ENCODE measurements around the gene DNAAF6.
"Not testable (repeated sequence)": the region's sequence is repeated elsewhere in the genome, so short reads cannot be mapped to it uniquely, and the experiment has no call there.

Gene DNAAF6

DNA sequence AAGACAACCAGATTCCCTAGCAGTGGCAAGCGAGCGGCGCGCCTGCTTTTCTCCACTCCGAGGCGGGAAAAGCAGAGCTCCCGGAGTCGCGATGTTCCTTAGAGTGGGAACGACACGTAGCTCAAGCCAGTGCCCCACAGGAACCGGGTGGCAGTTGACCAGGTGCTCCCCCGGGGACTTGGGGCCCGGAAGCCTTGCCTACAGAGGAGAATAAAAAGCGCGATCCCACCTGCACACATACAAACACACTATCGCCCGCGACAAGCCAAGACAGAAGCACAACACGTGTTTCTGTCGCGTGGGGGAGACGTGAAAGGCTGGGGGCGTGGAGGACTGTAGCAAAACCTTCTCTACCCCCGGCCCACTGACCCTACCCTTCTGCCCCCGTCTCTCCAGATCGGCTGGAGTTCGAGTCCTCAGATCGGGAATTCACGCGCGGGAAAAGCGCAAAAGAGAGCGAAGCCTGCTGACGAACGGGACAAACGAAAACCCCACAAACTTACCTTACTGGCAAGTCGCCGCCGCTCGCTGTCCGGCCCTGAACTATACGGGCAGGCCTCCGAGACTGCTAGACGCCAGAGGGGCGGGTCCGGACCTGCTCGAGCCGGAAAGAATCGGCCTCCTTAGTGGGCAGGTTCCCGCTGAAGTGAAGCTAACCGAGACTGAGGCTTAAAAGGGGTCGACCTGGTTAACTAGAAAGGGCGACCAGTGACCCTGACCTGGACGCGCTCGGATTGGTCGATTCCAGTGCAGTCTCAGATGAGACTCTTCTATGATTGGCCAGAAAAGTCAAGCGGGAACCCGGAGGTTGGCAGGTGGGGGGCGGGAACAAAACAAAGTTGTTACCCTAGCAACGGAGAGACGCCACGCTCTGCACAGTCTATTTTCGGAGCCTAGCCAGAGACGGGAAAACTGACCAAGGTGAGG lies at the start of gene DNAAF6, which contains the start of gene NUP62CL:
DNAAF6 (plus strand) TSS at position 842 of the 927 bp plus-strand sequence. CDS start 6,265 bp downstream, outside the sequence.
NUP62CL (minus strand) TSS at position 664 of the 927 bp plus-strand sequence. CDS start 31,287 bp downstream, outside the sequence.
- peak; percentile 76 for DNase-seq

GRCh38 chrX:107157618-107158017 lies 48.8 kb upstream of the DNAAF6 start:
- DNase-seq = not testable (repeated sequence)

GRCh38 chrX:107167163-107167921 lies 39.1 kb upstream of the DNAAF6 start:
- DNase-seq = no peak

- DNase-seq = no peak
Observed at GRCh38 chrX:107168257-107168656, 38.2 kb upstream of the DNAAF6 start.

GRCh38 chrX:107168712-107169111 lies 37.7 kb upstream of the DNAAF6 start:
- no peak for DNase-seq

GRCh38 chrX:107171369-107172102 lies 34.9 kb upstream of the DNAAF6 start:
- no peak for DNase-seq

DNA sequence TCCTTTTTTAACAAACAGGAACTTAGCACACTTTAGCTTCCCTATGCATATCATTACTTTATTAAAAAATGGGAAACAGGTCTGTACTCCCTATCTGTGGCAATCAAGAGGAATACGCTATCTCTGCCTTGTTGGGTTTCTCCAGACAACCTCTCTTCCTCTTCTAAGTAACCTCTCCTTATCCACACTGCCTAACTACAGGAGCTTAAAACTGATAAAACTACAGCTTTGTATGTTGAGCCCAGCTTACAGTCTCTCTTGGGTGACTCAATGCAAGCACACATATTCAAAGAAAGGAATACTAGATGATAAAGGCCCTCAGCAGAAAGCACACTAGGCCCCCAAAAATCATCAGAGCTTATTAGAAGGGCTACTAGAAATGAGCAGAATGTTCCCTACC lies 9.1 kb upstream of the DNAAF6 start:
- no peak for DNase-seq

- DNase-seq = not testable (repeated sequence)
Observed at GRCh38 chrX:107198074-107198473, 8.3 kb upstream of the DNAAF6 start.

DNA sequence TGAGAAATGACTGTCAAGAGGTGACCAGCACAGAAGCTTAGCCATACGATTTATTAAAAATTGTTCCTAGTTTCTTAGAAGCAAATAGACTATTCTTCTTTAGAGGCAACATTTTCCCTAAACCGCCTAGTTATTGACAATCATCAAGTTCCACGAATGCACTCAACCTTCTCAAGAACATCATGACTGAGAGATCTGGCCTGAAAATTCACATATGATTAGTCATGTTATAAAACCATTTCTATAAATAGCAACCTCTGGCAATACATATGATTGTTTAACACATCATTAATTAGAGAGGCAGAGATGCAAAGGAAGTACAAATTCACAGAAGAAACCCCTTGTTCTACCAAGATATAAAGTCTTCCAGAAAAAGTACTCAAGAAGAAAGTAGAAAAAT lies 6.9 kb upstream of the DNAAF6 start:
- DNase-seq = no peak

DNA sequence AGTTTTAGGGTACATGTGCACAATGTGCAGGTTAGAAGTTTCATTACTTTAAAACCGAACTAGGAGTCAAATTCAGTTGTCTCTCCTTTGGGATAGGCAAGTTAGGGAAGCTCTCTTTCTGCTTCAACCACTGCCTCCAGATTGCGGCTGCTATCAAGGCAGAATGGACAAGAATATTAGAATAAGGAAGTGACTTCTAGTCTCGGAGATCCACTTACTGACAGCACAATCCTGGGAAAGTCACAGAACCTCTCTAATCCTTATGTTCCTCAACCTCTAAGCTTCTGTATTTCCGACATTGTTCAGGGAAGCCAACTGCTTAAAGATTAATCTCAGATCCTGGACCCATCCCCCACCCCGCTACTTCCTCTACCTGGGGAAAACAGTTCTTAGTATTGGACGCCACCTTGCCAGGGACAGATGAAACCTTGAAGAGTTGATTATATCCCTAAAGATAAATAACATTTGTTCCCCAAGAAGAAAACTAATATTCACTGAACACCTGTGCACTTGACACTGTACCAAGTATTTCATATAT lies 2.3 kb upstream of the DNAAF6 start:
- no peak for DNase-seq

DNA sequence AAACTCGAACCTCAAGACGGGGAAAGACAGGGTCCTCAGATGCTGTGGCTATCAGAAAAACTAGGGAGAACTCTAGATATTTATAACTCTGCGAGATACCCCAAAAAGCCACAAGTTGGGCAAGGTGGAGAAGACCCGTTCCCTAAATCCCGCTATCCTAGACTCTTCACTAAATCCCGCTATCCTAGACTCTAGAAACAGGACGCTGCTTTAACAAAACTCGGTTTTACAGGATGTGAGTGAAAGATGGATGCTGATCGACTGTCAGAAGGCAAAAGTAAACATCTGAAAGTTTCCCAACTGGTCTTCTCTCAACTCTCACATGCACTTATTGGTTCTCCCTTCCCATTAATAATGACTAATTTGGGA lies 270 bp downstream of the DNAAF6 start:
- no peak for DNase-seq

- DNase-seq = no peak
Observed at GRCh38 chrX:107207089-107207488, 678 bp downstream of the DNAAF6 start.

DNA sequence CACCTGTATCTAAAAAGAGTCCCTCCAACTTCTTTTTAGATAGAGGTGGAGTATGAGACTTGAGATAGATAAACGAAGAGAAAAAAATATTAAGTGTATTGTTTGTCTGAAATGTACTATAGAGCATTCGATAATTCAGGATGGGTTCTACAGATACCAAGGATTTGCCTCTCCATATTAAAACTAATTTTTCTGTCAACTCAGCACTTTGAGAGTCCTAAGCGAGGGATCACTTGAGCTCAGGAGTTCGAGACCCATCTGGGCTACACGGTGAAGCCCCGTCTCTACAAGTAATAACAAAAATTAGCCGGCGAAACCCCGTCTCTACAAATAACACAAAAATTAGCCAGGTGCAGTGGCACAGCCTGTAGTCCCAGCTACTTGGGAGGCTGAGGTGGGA lies 1.5 kb downstream of the DNAAF6 start:
- DNase-seq = no peak

- DNase-seq = no peak
Observed at GRCh38 chrX:107213477-107213876, 7.1 kb downstream of the DNAAF6 start.

- DNase-seq = no peak
Observed at GRCh38 chrX:107226757-107227156, 20.3 kb downstream of the DNAAF6 start.

DNA sequence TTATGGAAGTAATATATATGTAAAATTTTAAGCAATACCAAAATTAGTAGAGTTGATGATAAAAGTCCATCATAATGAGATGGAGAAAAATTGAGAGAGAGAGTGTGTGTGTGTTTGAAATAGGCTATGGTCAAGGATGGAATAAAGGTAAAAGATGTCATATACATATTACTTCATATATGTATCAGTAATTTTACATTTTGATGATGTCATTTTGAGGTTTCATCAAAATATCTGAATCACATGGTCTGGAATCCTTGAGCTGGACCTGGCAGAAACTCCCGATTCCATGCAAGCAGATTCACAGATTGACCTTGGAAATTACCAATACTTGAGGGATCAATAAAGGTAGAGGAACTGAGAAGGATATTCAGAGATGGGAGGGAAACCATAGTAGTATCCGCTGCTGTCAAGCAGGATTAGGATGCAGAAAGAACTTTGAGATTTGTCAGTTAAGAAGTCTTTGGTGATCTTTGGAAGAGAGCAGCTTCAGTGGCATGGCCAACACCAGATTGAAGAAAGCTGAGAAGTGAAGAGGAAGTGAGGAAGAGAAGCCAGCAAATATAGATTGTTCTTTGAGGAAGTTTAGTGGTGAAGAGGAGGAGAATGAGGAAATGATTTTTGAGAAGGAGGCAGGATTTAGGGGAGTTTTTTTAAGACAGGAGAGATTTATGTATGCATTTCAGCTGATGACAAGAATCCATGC lies 21.5 kb downstream of the DNAAF6 start:
- no peak for DNase-seq

DNA sequence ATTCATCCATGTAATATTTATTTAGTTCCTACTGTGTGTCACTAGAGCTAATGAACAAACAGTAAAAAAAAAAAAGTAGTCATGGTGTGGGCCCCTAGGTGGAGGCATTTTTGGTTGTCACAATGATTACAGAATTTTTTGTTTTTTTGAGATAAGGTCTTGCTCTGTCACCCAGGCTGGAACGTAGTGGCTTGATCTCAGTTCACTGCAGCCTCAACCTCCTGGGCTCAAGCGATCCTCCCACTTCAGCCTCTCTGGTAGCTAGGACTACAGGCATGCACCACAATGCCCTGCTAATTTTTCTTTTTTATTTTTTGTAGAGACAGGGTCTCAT lies 22.0 kb downstream of the DNAAF6 start:
- DNase-seq = no peak

DNA sequence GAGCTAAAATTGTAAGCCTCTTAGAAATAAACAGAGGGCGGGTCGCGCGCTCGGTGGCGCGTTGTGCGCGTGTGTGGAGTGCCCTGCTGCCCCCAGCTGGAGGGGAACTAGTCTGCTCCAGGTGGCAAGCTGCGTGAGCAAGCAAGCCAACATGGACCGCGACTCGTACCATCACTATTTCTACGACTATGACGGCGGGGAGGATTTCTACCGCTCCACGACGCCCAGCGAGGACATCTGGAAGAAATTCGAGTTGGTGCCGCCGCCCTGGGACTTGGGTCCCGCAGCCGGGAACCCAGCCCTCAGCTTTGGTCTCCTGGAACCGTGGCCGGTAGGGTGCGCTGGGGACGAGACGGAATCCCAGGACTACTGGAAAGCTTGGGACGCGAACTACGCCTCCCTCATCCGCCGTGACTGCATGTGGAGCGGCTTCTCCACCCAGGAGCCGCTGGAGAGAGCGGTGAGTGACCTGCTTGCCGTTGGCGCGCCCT lies 66.1 kb downstream of the DNAAF6 start:
- no peak for DNase-seq

DNA sequence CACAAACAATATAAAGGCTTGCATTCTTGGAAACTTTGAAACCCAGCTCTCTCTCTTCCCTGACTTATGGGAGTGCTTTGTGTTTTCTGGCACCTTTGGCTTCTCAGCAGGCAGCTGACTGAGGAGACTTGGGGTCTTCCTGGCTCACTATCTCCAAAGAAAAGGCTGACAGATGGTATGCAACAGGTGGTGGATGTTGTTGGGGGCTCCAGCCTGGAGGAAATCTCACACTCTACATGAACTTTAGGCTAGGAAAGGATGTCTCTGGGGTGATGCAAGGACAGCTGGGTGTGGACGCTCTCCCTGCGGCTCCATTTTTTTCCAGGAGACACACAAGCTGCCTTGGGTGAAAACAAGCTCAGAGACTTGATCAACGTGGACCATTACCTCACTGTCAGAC lies 67.4 kb downstream of the DNAAF6 start:
- DNase-seq = no peak

GRCh38 chrX:107288676-107289075 lies 82.3 kb downstream of the DNAAF6 start:
- DNase-seq = no peak

- DNase-seq = no peak
Observed at GRCh38 chrX:107290019-107290418, 83.6 kb downstream of the DNAAF6 start.

- DNase-seq = no peak
Observed at GRCh38 chrX:107293056-107293455, 86.6 kb downstream of the DNAAF6 start.
